H1 (cell line): Measurements from ENCODE around the gene SIK3. TPM values are rescaled to one million over a fixed set of nuclear protein-coding genes. Genes with fewer than 3 reads are reported as not detected.

Experiments used
- CTCF ChIA-PET: fragments of 300-600 bp; sonication (Branson Sonifier 250); formaldehyde crosslinking; loops from one replicate; lab custom pipeline; 2021; ENCODE audit not compliant: partially characterized antibody; lab: Charles Lee
- POLR2A ChIA-PET: fragments of 300-600 bp; sonication (Branson Sonifier 250); formaldehyde crosslinking; loops from one replicate; lab custom pipeline; 2021; ENCODE audit warnings: inconsistent platforms; ENCODE audit not compliant: partially characterized antibody; lab: Charles Lee
- DNase-seq, 2 experiments: peaks; one replicate each; pipeline versions ENCODE4 v3.0.0 to v3.0.0-alpha.2; 2010 to 2022; ENCODE audit warnings: low spot score in 2 of 2, low read depth in 1 of 2, mixed read lengths in 1 of 2
- FAIRE-seq: peaks from 2 replicates; lab custom pipeline; 2011; peaks lifted over from hg19 to GRCh38; lab: Jason Lieb, UNC
- H2AFZ ChIP-seq: 2 replicates; pipeline ENCODE4 v1.8.1; 2012; ENCODE audit warnings: low read length, inconsistent platforms
- H2AK5ac ChIP-seq: 2 replicates; pipeline ENCODE4 v1.6.1; 2013; ENCODE audit warnings: low read depth, low read length
- H2BK120ac ChIP-seq: replicated peaks from 2 replicates; pipeline ENCODE3; 2013; ENCODE audit warnings: low read depth, low read length, inconsistent platforms
- H2BK12ac ChIP-seq: 2 replicates; pipeline ENCODE4 v1.6.1; 2013; ENCODE audit warnings: low read depth, low read length
- H2BK15ac ChIP-seq: 2 replicates; pipeline ENCODE4 v1.6.1; 2013; ENCODE audit warnings: low read length
- H2BK20ac ChIP-seq: 2 replicates; pipeline ENCODE4 v1.6.1; 2013; ENCODE audit warnings: low read length
- H2BK5ac ChIP-seq: 2 replicates; pipeline ENCODE4 v1.6.1; 2013; ENCODE audit warnings: low read depth, low read length
- H3K14ac ChIP-seq: 2 replicates; pipeline ENCODE4 v1.6.1; 2013; ENCODE audit warnings: inconsistent platforms; ENCODE audit not compliant: insufficient read length
- H3K18ac ChIP-seq: 2 replicates; pipeline ENCODE4 v1.6.1; 2013; ENCODE audit warnings: low read length; ENCODE audit errors: extremely low read depth
- H3K23ac ChIP-seq: 2 replicates; pipeline ENCODE4 v1.6.1; 2013; ENCODE audit warnings: inconsistent platforms; ENCODE audit not compliant: insufficient read length
- H3K23me2 ChIP-seq: 2 replicates; pipeline ENCODE4 v1.6.1; 2013; ENCODE audit warnings: low read depth, low read length
- H3K27ac ChIP-seq: 2 replicates; pipeline ENCODE4 v1.6.1; 2011; ENCODE audit warnings: low read depth, low read length, inconsistent platforms
- H3K27me3 ChIP-seq, 4 experiments: replicated peaks in 1 of 4; 1 replicate in 1 of 4; 2 replicates in 3 of 4; pipeline versions ENCODE4 v1.6.1 to v1.8.1; 2011 to 2013; ENCODE audit warnings: low read length in 3 of 4, mild to moderate bottlenecking in 3 of 4, inconsistent platforms in 2 of 4, mixed read lengths in 2 of 4, moderate library complexity in 1 of 4; ENCODE audit not compliant: control insufficient read depth in 3 of 4, insufficient read depth in 3 of 4; ENCODE audit errors: extremely low read depth in 1 of 4
- H3K36me3 ChIP-seq, 4 experiments: 2 replicates each; pipeline versions ENCODE4 v1.6.1 to v1.8.1; 2011 to 2013; ENCODE audit warnings: mild to moderate bottlenecking in 4 of 4, low read length in 3 of 4, moderate library complexity in 2 of 4, control low read depth in 1 of 4, inconsistent platforms in 1 of 4; ENCODE audit not compliant: insufficient read depth in 4 of 4, control insufficient read depth in 2 of 4
- H3K4ac ChIP-seq: replicated peaks from 2 replicates; pipeline ENCODE3; 2013; ENCODE audit warnings: low read length, low read depth, mixed read lengths, inconsistent platforms; ENCODE audit not compliant: insufficient read length
- H3K4me1 ChIP-seq, 4 experiments: replicated peaks in 1 of 4; 1 replicate in 1 of 4; 2 replicates in 3 of 4; pipeline versions ENCODE4 v1.6.1 to v1.8.1; 2011 to 2013; ENCODE audit warnings: low read length in 3 of 4, inconsistent platforms in 2 of 4, mixed read lengths in 1 of 4; ENCODE audit not compliant: insufficient read depth in 4 of 4, control insufficient read depth in 3 of 4
- H3K4me2 ChIP-seq, 2 experiments: 2 replicates each; pipeline versions ENCODE4 v1.6.1 to v1.8.1; 2011 to 2013; ENCODE audit warnings: low read depth in 2 of 2, low read length in 2 of 2, control low read depth in 1 of 2, inconsistent platforms in 1 of 2, mild to moderate bottlenecking in 1 of 2; ENCODE audit not compliant: insufficient read depth in 1 of 2
- H3K4me3 ChIP-seq, 4 experiments: fragments of 200-600, 300-600 bp in 1 of 4; sonication (generic), shearing (Covaris generic), sonication (Bioruptor Twin) in 1 of 4; 2 replicates each; pipeline versions ENCODE4 v1.5.1 to v1.8.1; 2011 to 2016; ENCODE audit warnings: low read length in 4 of 4, low read depth in 3 of 4, control low read depth in 2 of 4, inconsistent platforms in 2 of 4, mild to moderate bottlenecking in 2 of 4, mixed read lengths in 1 of 4, moderate library complexity in 1 of 4; ENCODE audit not compliant: insufficient read depth in 2 of 4; ENCODE audit errors: extremely low read depth in 1 of 4
- H3K56ac ChIP-seq: replicated peaks from 2 replicates; pipeline ENCODE3; 2013; ENCODE audit warnings: low read depth, mild to moderate bottlenecking, mixed read lengths, low read length, inconsistent platforms; ENCODE audit not compliant: insufficient read length
- H3K79me1 ChIP-seq: 2 replicates; pipeline ENCODE4 v1.6.1; 2013; ENCODE audit warnings: low read depth, low read length, control low read depth
- H3K79me2 ChIP-seq, 2 experiments: 2 replicates each; pipeline versions ENCODE4 v1.6.1 to v1.8.1; 2012 to 2013; ENCODE audit warnings: low read length in 2 of 2, mild to moderate bottlenecking in 2 of 2, inconsistent platforms in 1 of 2; ENCODE audit not compliant: insufficient read depth in 2 of 2, control insufficient read depth in 1 of 2
- H3K9ac ChIP-seq, 4 experiments: replicated peaks in 1 of 4; 1 replicate in 1 of 4; 2 replicates in 3 of 4; pipeline versions ENCODE4 v1.6.1 to v1.8.1; 2011 to 2013; ENCODE audit warnings: low read depth in 3 of 4, low read length in 3 of 4, control low read depth in 2 of 4, mild to moderate bottlenecking in 2 of 4, moderate library complexity in 2 of 4, inconsistent platforms in 1 of 4; ENCODE audit errors: extremely low read depth in 1 of 4
- H3K9me3 ChIP-seq, 2 experiments: 2 replicates each; pipeline versions ENCODE4 v1.6.1 to v1.8.1; 2012 to 2013; ENCODE audit warnings: mild to moderate bottlenecking in 2 of 2, moderate library complexity in 2 of 2, control low read depth in 1 of 2, inconsistent platforms in 1 of 2, low read depth in 1 of 2, low read length in 1 of 2, mixed read lengths in 1 of 2; ENCODE audit not compliant: insufficient read depth in 2 of 2
- H4K20me1 ChIP-seq, 2 experiments: replicated peaks in 1 of 2; 2 replicates each; pipeline versions ENCODE3 to v1.8.1; 2011 to 2013; ENCODE audit warnings: inconsistent platforms in 2 of 2, low read length in 2 of 2, mild to moderate bottlenecking in 1 of 2; ENCODE audit not compliant: insufficient read depth in 2 of 2, control insufficient read depth in 1 of 2
- H4K5ac ChIP-seq: 2 replicates; pipeline ENCODE4 v1.6.1; 2013; ENCODE audit warnings: low read length, low read depth, mixed read lengths, inconsistent platforms; ENCODE audit not compliant: insufficient read length
- H4K8ac ChIP-seq: 2 replicates; pipeline ENCODE4 v1.8.0; 2013; ENCODE audit warnings: mild to moderate bottlenecking, moderate library complexity, low read length, inconsistent platforms; ENCODE audit not compliant: insufficient read depth; ENCODE audit errors: extremely low read depth
- H4K91ac ChIP-seq: replicated peaks from 2 replicates; pipeline ENCODE3; 2013; ENCODE audit warnings: low read length, mixed read lengths, inconsistent platforms; ENCODE audit not compliant: insufficient read length
- BRCA1 ChIP-seq: IDR thresholded peaks from 2 replicates; pipeline ENCODE4 v1.6.1; 2012; ENCODE audit warnings: low read depth, low read length, improper control_type of control experiment
- JUN ChIP-seq: IDR thresholded peaks from 2 replicates; pipeline ENCODE4 v1.6.1; 2011; ENCODE audit warnings: low read depth, mild to moderate bottlenecking, improper control_type of control experiment, low read length
- SAP30 ChIP-seq: fragments of 300-600 bp; sonication (generic); IDR thresholded peaks from 2 replicates; pipeline ENCODE4 v1.7.1; 2012; ENCODE audit warnings: low read length, moderate library complexity, mild to moderate bottlenecking, inconsistent platforms; ENCODE audit not compliant: insufficient read depth, insufficient replicate concordance
- SRF ChIP-seq: IDR thresholded peaks from 2 replicates; pipeline ENCODE4 v1.6.1; 2011; ENCODE audit warnings: mild to moderate bottlenecking, low read depth, low read length, moderate library complexity
- ZNF274 ChIP-seq: IDR thresholded peaks from 2 replicates; pipeline ENCODE4 v1.7.0; 2012; ENCODE audit warnings: low read length, borderline replicate concordance; ENCODE audit errors: extremely low read depth
- WGBS, 2 experiments: shearing (Covaris generic) in 1 of 2; methylation state at CpG; one replicate each; pipeline versions ENCODE4 v1.1.6 to v1.1.7; 2013 to 2015; ENCODE audit warnings: low lambda C conversion rate in 2 of 2, mixed read lengths in 2 of 2, inconsistent platforms in 1 of 2, low coverage in 1 of 2, missing lambda C conversion rate in 1 of 2; ENCODE audit not compliant: insufficient replicate concordance in 2 of 2, insufficient coverage in 1 of 2, insufficient read length in 1 of 2; ENCODE audit errors: extremely low coverage in 1 of 2, missing lambda C conversion rate in 1 of 2; 5-methylcytosine and 5-hydroxymethylcytosine counted together
- polyA plus RNA-seq, 7 experiments: library from polyadenylated mRNA; depleted of rRNA in 3 of 7; stranded (reverse) in 5 of 7; unstranded in 2 of 7; fragments of >200 nt in 5 of 7; fragments of 200-250 nt in 2 of 7; gene quantifications; 1 replicate in 5 of 7; 2 replicates in 1 of 7; 4 replicates in 1 of 7; pipeline versions ENCODE4 v1.2.1 to v1.2.3, GENCODE V29; 2011 to 2013; ENCODE audit warnings: missing spikeins in 2 of 7, mixed read lengths in 2 of 7
- total RNA-seq: library from RNA; stranded (reverse); fragmentation: NEBNext Ultra II Directional; extraction: Animal tissue kit (Norgen Biotek cat#: 25700); gene quantifications from 2 replicates; pipeline ENCODE4 v1.2.1, GENCODE V29; 2021

The SIK3 gene
- total and polyA plus RNA-seq, 2 of the 8 experiments (the other 6 are each of a cell fraction or from before 2014, with no cell fraction given): 19.9 to 32.1 TPM

DNA sequence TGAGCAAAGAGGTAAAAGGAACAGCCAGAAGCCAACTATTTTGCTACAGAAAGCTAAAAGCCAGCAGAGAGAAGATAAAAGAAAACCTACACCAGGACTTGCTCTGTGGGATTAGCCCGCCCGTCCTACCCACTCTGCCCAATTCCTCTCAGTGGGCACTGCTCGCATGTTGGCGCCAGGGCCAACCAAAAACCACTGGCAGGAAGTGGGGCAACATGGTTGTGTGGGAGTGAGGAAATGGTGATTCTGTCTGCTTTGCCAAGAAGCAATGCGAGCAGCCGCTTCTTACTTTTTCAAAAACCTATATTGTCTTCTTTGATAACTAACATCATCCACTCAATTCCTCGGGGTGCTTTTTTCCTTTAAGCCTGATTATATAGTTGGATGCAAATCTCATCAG, 246.6 kb downstream of the SIK3 start:
- no peaks in the 10 kb centered on the region for H4K20me1 ChIP-seq

More for the DNA sequence above, 246.6 kb downstream of the SIK3 start:
- no peak overlapping the region for H2BK120ac ChIP-seq
- H3K4me3 ChIP-seq: no peak overlapping the region
- no peaks in the 10 kb centered on the region for H3K9me3 ChIP-seq
- H3K79me1 ChIP-seq: no peaks in the 10 kb centered on the region
- no peak overlapping the region for H2AFZ ChIP-seq
- H3K27ac ChIP-seq: no peak overlapping the region
- no peak overlapping the region for H3K4ac ChIP-seq
- H4K91ac ChIP-seq: no peak overlapping the region
- CTCF ChIA-PET: interaction anchor here (1.4 kb wide), 1 partner anchor 28 kb away, joined by 3 read pairs; the partner anchor contains the start of gene APOA4
- POLR2A ChIA-PET: interaction anchor here (0.9 kb wide), 1 partner anchor 16 kb away, joined by 4 read pairs; no protein-coding TSS in a partner anchor
- DNase-seq (no peak), FAIRE-seq (no peak)
- H3K36me3 ChIP-seq: peaks cover 9 to 21% (median 13%) of the 10 kb centered on the region in 4 experiments; a peak in 5 of 8 replicates
- no peaks in the 10 kb centered on the region for H3K79me2 ChIP-seq
- H3K14ac ChIP-seq: no peak overlapping the region
- H4K8ac ChIP-seq: no peak overlapping the region
- no peaks in the 10 kb centered on the region for H3K4me1 ChIP-seq
- no peak overlapping the region for H3K9ac ChIP-seq
- no peak overlapping the region for H3K56ac ChIP-seq
- TF ChIP-seq ZNF274 (no peak), SAP30 (no peak), SRF (no peak), BRCA1 (no peak), JUN (no peak)
- no peak overlapping the region for H2BK15ac ChIP-seq
- WGBS, 2 experiments: 91% methylated on average over 7 of the region's 7 CpGs; no CpG with 5 or more reads in 1 of the 2 experiments
- no peak overlapping the region for H2BK20ac ChIP-seq
- H2AK5ac ChIP-seq: no peak overlapping the region
- H4K5ac ChIP-seq: no peak overlapping the region
- H3K23ac ChIP-seq: no peak overlapping the region
- H3K27me3 ChIP-seq: no peaks in the 10 kb centered on the region
- H2BK12ac ChIP-seq: no peak overlapping the region
- H2BK5ac ChIP-seq: no peak overlapping the region
- H3K23me2 ChIP-seq: no peaks in the 10 kb centered on the region
- H3K18ac ChIP-seq: no peak overlapping the region
- H3K4me2 ChIP-seq: no peak overlapping the region
